ENCODE results near the gene PTOV1. TPM values are rescaled to one million over a fixed set of nuclear protein-coding genes. Genes with fewer than 3 reads are reported as not detected.

Gene PTOV1
- total and polyA plus RNA-seq, 4 donors = 62.9 to 115 (median 89.4) TPM

GRCh38 chr19:49832556-49832955, 18.4 kb upstream of the PTOV1 start:
- no peaks in the 10 kb centered on the region for H3K9me3 ChIP-seq (ENCODE audit: control insufficient read depth in 4 of 4, insufficient read depth in 3 of 4, low read length in 3 of 4)
- H3K27ac ChIP-seq (ENCODE audit: low read depth in 1 of 2, low read length in 1 of 2) = peak overlapping the region in 1 of 2 donors; percentile 9
- TF ChIP-seq, protein P1, sequence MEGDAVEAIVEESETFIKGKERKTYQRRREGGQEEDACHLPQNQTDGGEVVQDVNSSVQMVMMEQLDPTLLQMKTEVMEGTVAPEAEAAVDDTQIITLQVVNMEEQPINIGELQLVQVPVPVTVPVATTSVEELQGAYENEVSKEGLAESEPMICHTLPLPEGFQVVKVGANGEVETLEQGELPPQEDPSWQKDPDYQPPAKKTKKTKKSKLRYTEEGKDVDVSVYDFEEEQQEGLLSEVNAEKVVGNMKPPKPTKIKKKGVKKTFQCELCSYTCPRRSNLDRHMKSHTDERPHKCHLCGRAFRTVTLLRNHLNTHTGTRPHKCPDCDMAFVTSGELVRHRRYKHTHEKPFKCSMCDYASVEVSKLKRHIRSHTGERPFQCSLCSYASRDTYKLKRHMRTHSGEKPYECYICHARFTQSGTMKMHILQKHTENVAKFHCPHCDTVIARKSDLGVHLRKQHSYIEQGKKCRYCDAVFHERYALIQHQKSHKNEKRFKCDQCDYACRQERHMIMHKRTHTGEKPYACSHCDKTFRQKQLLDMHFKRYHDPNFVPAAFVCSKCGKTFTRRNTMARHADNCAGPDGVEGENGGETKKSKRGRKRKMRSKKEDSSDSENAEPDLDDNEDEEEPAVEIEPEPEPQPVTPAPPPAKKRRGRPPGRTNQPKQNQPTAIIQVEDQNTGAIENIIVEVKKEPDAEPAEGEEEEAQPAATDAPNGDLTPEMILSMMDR (IDR thresholded peaks at IDR 0.05; ENCODE audit: control extremely low read depth, extremely low read depth) = no peak
- WGBS, 2 donors = 34 to 71% methylated on average over 9 of the region's 9 CpGs
- H3K4me1 ChIP-seq (ENCODE audit: control insufficient read depth in 5 of 5, insufficient read depth in 5 of 5, low read length in 5 of 5) = no peaks in the 10 kb centered on the region
- DNase-seq = no peak
- no peak overlapping the region for H3K4me3 ChIP-seq
- no peaks in the 10 kb centered on the region for H3K27me3 ChIP-seq (ENCODE audit: control insufficient read depth in 3 of 3, insufficient read depth in 3 of 3, low read length in 2 of 3)
- H3K9ac ChIP-seq (ENCODE audit: insufficient read depth in 1 of 2, low read length in 2 of 2) = no peak overlapping the region
- H3K36me3 ChIP-seq (ENCODE audit: control insufficient read depth in 4 of 4, insufficient read depth in 4 of 4, low read length in 4 of 4) = peaks cover 11 to 82% (median 43%) of the 10 kb centered on the region in 4 donors
- no peak for ATAC-seq (ENCODE audit: insufficient read depth, low FRiP score)

DNA sequence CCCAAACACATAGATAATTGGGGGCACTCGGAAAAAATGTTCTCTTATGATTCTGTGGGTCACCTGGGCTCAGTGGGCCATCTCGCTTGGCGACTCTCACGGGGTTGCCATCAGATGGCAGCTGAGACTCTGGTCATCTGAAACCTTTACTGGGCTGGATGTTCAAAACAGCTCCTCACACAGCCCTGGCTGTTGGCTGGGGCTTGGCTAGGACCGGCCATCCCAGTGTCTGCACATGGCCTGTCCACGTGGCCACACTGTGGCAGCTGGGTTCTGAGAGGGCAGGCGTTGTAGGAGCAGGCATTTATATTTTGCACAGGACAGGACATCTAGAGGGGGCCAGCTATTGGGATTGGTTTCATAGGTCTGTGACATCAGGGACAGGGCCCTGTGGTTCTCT, 17.4 kb upstream of the PTOV1 start:
- H3K9me3 ChIP-seq (ENCODE audit: control insufficient read depth in 4 of 4, insufficient read depth in 3 of 4, low read length in 3 of 4) = no peaks in the 10 kb centered on the region
- H3K36me3 ChIP-seq (ENCODE audit: control insufficient read depth in 4 of 4, insufficient read depth in 4 of 4, low read length in 4 of 4) = peaks cover 11 to 80% (median 47%) of the 10 kb centered on the region in 4 donors
- H3K27ac ChIP-seq (ENCODE audit: low read depth in 1 of 2, low read length in 1 of 2) = no peak overlapping the region
- TF ChIP-seq, protein P1 (IDR thresholded peaks at IDR 0.05; ENCODE audit: control extremely low read depth, extremely low read depth) = no peak
- H3K9ac ChIP-seq (ENCODE audit: insufficient read depth in 1 of 2, low read length in 2 of 2) = no peak overlapping the region
- no peaks in the 10 kb centered on the region for H3K27me3 ChIP-seq (ENCODE audit: control insufficient read depth in 3 of 3, insufficient read depth in 3 of 3, low read length in 2 of 3)
- ATAC-seq (ENCODE audit: insufficient read depth, low FRiP score) (no peak), DNase-seq (no peak)
- peaks cover 0 to 4% (median 0%) of the 10 kb centered on the region in 5 donors for H3K4me1 ChIP-seq (ENCODE audit: control insufficient read depth in 5 of 5, insufficient read depth in 5 of 5, low read length in 5 of 5)
- H3K4me3 ChIP-seq = no peak overlapping the region
- 95 to 98% methylated on average over 7 of the region's 7 CpGs for WGBS, 2 donors

- Histone ChIP-seq H3K9ac (ENCODE audit: insufficient read depth in 1 of 2, low read length in 2 of 2) (no peak overlapping the region), H3K9me3 (ENCODE audit: control insufficient read depth in 4 of 4, insufficient read depth in 3 of 4, low read length in 3 of 4) (no peaks in the 10 kb centered on the region), H3K4me1 (ENCODE audit: control insufficient read depth in 5 of 5, insufficient read depth in 5 of 5, low read length in 5 of 5) (peaks cover 0 to 19% (median 0%) of the 10 kb centered on the region in 5 donors), H3K27me3 (ENCODE audit: control insufficient read depth in 3 of 3, insufficient read depth in 3 of 3, low read length in 2 of 3) (no peaks in the 10 kb centered on the region), H3K4me3 (no peak overlapping the region), H3K27ac (ENCODE audit: low read depth in 1 of 2, low read length in 1 of 2) (no peak overlapping the region), H3K36me3 (ENCODE audit: control insufficient read depth in 4 of 4, insufficient read depth in 4 of 4, low read length in 4 of 4) (peaks cover 15 to 74% (median 56%) of the 10 kb centered on the region in 4 donors)
- 98 to 100% methylated on average over 12 of the region's 12 CpGs for WGBS, 2 donors
- DNase-seq = no peak
- TF ChIP-seq, protein P1 (IDR thresholded peaks at IDR 0.05; ENCODE audit: control extremely low read depth, extremely low read depth) = no peak
- ATAC-seq (ENCODE audit: insufficient read depth, low FRiP score) = no peak
Observed at GRCh38 chr19:49835562-49835961, 15.4 kb upstream of the PTOV1 start.
